GM18498 (cell line): ENCODE measurements around the gene MAMDC4.
"Not testable (repeated sequence)": the region's sequence is repeated elsewhere in the genome, so short reads cannot be mapped to it uniquely, and the experiment has no call there.

Experiments used
- ATAC-seq: cut with Tn5 transposase; IDR thresholded peaks from one replicate; pipeline ENCODE4 v1.9.1; 2021; ENCODE audit warnings: mild to moderate bottlenecking, moderate library complexity; ENCODE audit not compliant: unreplicated experiment

MAMDC4 gene

GRCh38 chr9:136851941-136852663, at the start of gene MAMDC4:
Gene MAMDC4, plus strand, starts transcription at chr9:136852346. Its CDS starts 71 bp downstream, at chr9:136852417.
- no peak for ATAC-seq

GRCh38 chr9:136803009-136803550, 49.1 kb upstream of the MAMDC4 start:
- not testable (repeated sequence) for ATAC-seq

- no peak for ATAC-seq
Observed at GRCh38 chr9:136803551-136804508, 48.3 kb upstream of the MAMDC4 start.

GRCh38 chr9:136804509-136805206, 47.5 kb upstream of the MAMDC4 start:
- ATAC-seq, result no peak

- ATAC-seq, result no peak
Observed at GRCh38 chr9:136805207-136805740, 46.9 kb upstream of the MAMDC4 start.

- no peak for ATAC-seq
Observed at GRCh38 chr9:136806067-136806466, 46.1 kb upstream of the MAMDC4 start.

- no peak for ATAC-seq
Observed at GRCh38 chr9:136806631-136807201, 45.4 kb upstream of the MAMDC4 start.

GRCh38 chr9:136807281-136808074, 44.7 kb upstream of the MAMDC4 start, which contains the start of gene RABL6:
Gene RABL6, plus strand, starts transcription at chr9:136807948. Its CDS starts 249 bp downstream, at chr9:136808197.
- peak; percentile 80 for ATAC-seq

GRCh38 chr9:136808075-136808805, 43.9 kb upstream of the MAMDC4 start:
- peak; percentile 44 for ATAC-seq

GRCh38 chr9:136808806-136809158, 43.4 kb upstream of the MAMDC4 start:
- ATAC-seq, result no peak

- ATAC-seq, result no peak
Observed at GRCh38 chr9:136814725-136815421, 37.3 kb upstream of the MAMDC4 start.

GRCh38 chr9:136815422-136815782, 36.7 kb upstream of the MAMDC4 start:
- no peak for ATAC-seq

- ATAC-seq, result no peak
Observed at GRCh38 chr9:136820971-136821825, 30.9 kb upstream of the MAMDC4 start.

GRCh38 chr9:136821826-136822544, 30.2 kb upstream of the MAMDC4 start:
- ATAC-seq, result no peak

GRCh38 chr9:136823136-136824046, 28.8 kb upstream of the MAMDC4 start:
- ATAC-seq, result no peak
